HG02981 (cell line): ENCODE measurements around the gene SLC35A4.
"Not testable (repeated sequence)": the region's sequence is repeated elsewhere in the genome, so short reads cannot be mapped to it uniquely, and the experiment has no call there.

Experiments
- ATAC-seq: cut with Tn5 transposase; IDR thresholded peaks from one replicate; pipeline ENCODE4 v1.9.1; 2021; ENCODE audit warnings: mild to moderate bottlenecking, moderate library complexity; ENCODE audit not compliant: unreplicated experiment

Gene SLC35A4

GRCh38 chr5:140588311-140589070 is 23.9 kb downstream of the SLC35A4 start:
- no peak for ATAC-seq

GRCh38 chr5:140590861-140591260 is 26.2 kb downstream of the SLC35A4 start:
- no peak for ATAC-seq

- no peak for ATAC-seq
These were observed 27.2 kb downstream of the SLC35A4 start for GRCh38 chr5:140591747-140592372.

- not testable (repeated sequence) for ATAC-seq
These were observed 28.4 kb downstream of the SLC35A4 start for GRCh38 chr5:140593070-140593469.

- ATAC-seq, result no peak
These were observed 29.5 kb downstream of the SLC35A4 start for GRCh38 chr5:140594169-140594568.

- no peak for ATAC-seq
These were observed 31.1 kb downstream of the SLC35A4 start for GRCh38 chr5:140595538-140596300.

- no peak for ATAC-seq
These were observed 31.7 kb downstream of the SLC35A4 start for GRCh38 chr5:140596321-140596741.

GRCh38 chr5:140598836-140599235 is 34.2 kb downstream of the SLC35A4 start:
- no peak for ATAC-seq

- no peak for ATAC-seq
These were observed 35.5 kb downstream of the SLC35A4 start for GRCh38 chr5:140600096-140600495.

- no peak for ATAC-seq
These were observed 37.5 kb downstream of the SLC35A4 start for GRCh38 chr5:140602147-140602546.

- ATAC-seq, result not testable (repeated sequence)
These were observed 38.7 kb downstream of the SLC35A4 start for GRCh38 chr5:140603446-140603698.

GRCh38 chr5:140603734-140604133 is 39.1 kb downstream of the SLC35A4 start:
- no peak for ATAC-seq

GRCh38 chr5:140605879-140606278 is 41.3 kb downstream of the SLC35A4 start:
- no peak for ATAC-seq

GRCh38 chr5:140607031-140607430 is 42.4 kb downstream of the SLC35A4 start:
- ATAC-seq, result no peak

- no peak for ATAC-seq
These were observed 44.1 kb downstream of the SLC35A4 start for GRCh38 chr5:140608722-140609121.

GRCh38 chr5:140609126-140609525 is 44.5 kb downstream of the SLC35A4 start:
- ATAC-seq, result no peak

GRCh38 chr5:140611020-140611521 is 46.4 kb downstream of the SLC35A4 start:
- ATAC-seq, result no peak
